C4-2B (cell line): Measurements from ENCODE around the gene SUSD4.

Source experiments
- ZFX ChIP-seq: fragments of 450-650 bp; IDR thresholded peaks from 2 replicates; pipeline ENCODE4 v1.6.1; 2017
- TF ChIP-seq, protein P1 (sequence below): fragments of 450-650 bp; conservative IDR thresholded peaks from 2 replicates; pipeline ENCODE4 v1.5.1; 2017; ENCODE audit warnings: mild to moderate bottlenecking

- TF ChIP-seq, protein P1, sequence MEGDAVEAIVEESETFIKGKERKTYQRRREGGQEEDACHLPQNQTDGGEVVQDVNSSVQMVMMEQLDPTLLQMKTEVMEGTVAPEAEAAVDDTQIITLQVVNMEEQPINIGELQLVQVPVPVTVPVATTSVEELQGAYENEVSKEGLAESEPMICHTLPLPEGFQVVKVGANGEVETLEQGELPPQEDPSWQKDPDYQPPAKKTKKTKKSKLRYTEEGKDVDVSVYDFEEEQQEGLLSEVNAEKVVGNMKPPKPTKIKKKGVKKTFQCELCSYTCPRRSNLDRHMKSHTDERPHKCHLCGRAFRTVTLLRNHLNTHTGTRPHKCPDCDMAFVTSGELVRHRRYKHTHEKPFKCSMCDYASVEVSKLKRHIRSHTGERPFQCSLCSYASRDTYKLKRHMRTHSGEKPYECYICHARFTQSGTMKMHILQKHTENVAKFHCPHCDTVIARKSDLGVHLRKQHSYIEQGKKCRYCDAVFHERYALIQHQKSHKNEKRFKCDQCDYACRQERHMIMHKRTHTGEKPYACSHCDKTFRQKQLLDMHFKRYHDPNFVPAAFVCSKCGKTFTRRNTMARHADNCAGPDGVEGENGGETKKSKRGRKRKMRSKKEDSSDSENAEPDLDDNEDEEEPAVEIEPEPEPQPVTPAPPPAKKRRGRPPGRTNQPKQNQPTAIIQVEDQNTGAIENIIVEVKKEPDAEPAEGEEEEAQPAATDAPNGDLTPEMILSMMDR: no peak
- no peak for TF ChIP-seq ZFX
Observed at GRCh38 chr1:223215026-223215425, 148.9 kb downstream of the SUSD4 start.
